Astrocyte of the cerebellum (primary cell): ENCODE measurements around the gene DHX16.

Source experiments
- DNase-seq: peaks from one replicate; pipeline ENCODE4 v3.0.0-alpha.2; 2011; ENCODE audit warnings: low read depth
- H3K4me3 ChIP-seq: 2 replicates; pipeline ENCODE4 v1.5.1; 2011; ENCODE audit warnings: mild to moderate bottlenecking, low read depth, low read length, moderate library complexity
- in situ Hi-C: cut with HindIII; loops from 2 replicates; pipeline ENCODE4 v1.10.0; 2017; ENCODE audit warnings: low sequenced_read_pairs
- TF ChIP-seq, protein P1 (sequence below): IDR thresholded peaks from 2 replicates; pipeline ENCODE4 v1.5.1; 2012; ENCODE audit warnings: low read length, low read depth, moderate library complexity, mild to moderate bottlenecking; ENCODE audit errors: missing control alignments

DHX16 gene

DNA sequence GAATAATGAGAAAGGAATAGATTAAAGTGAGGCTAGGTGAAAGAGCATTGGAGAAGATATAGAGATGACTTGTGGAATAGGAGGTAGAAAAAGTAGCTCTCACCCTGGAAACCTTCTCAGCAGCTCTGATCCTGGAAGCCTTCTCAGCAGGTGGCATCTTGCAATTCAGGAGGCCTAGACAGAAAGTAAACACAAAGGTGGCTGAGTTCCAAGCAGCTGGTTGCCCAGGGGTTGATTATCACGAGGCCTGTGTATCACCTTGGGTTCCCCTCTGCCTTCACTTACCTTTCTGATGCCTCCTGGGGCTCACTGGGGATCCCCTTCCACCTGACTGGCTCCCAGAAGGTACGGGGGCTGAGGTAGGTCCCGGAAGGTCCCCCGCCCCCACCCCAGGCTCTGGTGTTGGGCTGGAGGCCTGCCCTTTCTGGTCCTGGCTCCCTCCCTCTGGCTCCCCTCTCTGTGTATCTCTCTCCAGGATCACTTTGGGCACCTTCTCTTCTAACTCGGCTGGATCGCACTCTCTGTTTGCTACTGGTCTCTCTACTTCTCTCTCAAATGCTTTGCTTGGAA is 34.6 kb upstream of the DHX16 start:
- in situ Hi-C loops = no loop called here
- no peak overlapping the region for H3K4me3 ChIP-seq
- TF ChIP-seq, protein P1, sequence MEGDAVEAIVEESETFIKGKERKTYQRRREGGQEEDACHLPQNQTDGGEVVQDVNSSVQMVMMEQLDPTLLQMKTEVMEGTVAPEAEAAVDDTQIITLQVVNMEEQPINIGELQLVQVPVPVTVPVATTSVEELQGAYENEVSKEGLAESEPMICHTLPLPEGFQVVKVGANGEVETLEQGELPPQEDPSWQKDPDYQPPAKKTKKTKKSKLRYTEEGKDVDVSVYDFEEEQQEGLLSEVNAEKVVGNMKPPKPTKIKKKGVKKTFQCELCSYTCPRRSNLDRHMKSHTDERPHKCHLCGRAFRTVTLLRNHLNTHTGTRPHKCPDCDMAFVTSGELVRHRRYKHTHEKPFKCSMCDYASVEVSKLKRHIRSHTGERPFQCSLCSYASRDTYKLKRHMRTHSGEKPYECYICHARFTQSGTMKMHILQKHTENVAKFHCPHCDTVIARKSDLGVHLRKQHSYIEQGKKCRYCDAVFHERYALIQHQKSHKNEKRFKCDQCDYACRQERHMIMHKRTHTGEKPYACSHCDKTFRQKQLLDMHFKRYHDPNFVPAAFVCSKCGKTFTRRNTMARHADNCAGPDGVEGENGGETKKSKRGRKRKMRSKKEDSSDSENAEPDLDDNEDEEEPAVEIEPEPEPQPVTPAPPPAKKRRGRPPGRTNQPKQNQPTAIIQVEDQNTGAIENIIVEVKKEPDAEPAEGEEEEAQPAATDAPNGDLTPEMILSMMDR = no peak
- no peak for DNase-seq

DNA sequence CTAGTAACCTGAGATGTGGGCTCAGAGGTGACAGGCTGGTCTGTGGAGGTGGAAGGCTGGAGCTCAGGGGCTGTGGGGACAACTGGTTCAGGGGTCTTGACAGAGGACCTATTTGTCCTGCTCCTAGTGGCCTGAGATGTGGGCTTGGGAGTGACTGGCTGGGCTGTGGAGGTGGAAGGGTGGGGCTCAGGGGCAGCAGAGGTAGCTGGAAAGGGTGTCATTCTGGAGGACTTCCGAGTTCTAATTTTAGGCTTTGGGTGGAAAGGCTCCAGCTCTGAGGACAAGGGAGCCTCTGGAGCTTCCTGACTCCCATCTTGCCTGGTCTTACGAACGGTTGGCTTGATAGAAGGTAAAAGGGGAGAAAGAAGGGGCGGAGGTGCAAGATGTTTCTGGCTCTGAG is 32.8 kb upstream of the DHX16 start:
- no peak overlapping the region for H3K4me3 ChIP-seq
- TF ChIP-seq, protein P1 = no peak
- in situ Hi-C loops = no loop called here
- no peak for DNase-seq

DNA sequence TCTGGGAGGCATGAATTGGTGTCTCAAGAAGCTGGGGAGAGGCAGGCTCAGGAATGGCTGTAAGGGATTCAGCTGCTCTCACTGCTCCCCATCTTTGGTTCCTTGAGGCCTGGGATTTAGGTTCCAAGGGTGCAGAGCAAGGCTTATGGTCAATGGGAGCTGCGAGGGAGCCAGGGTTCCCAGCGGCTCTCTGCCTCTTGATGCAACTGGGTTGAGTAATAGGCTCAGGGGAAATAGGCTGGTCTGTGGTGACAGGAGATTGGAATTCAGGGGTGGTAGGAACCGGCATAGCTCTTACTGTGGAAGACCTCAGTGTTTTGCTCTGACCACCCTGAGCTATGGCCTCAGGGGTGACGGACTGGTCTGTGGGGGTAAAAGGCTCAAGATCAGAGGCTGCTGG is 31.0 kb upstream of the DHX16 start:
- no peak overlapping the region for H3K4me3 ChIP-seq
- in situ Hi-C loops = no loop called here
- TF ChIP-seq, protein P1 = no peak
- no peak for DNase-seq

DNA sequence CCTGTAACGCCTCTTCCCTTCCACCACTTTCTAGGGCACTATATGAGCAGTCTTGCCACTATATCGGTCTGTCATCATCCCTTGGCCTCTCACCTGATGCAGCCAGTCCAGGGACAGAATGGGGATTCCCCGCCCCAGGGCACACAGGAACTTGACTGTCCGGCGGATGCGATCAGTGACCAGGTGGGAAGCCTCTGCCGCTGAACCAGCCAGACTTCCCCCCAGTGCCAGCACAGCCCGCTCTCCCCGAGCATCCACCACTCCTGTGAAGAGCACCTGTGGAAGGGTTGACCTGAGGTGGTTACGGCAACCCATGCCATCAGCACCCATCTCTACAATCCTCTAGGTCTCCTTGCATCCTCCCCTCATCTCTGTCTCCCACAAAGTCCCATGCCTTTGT is 30.2 kb upstream of the DHX16 start:
- TF ChIP-seq, protein P1 = no peak
- no peak overlapping the region for H3K4me3 ChIP-seq
- DNase-seq = no peak
- in situ Hi-C loops = no loop called here

DNA sequence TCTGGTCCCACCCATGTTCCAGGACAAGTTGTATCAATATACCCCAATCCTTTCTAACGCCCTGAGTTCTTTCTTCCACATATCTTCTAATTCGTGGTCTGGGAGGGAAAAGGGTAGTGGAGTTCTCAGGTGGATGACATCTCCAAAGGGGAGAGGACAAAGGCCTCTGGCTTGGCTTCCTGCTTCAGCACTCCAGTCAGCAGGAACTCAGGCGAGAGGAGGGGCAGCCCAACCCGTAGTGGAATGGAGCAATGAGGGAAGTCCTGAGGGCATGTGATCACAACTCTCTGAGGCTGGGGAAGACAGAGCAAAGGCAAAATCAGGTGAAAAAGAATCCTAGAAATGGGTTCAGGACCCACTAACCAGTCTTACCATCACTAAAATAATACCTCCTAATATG is 27.5 kb upstream of the DHX16 start:
- in situ Hi-C loops = no loop called here

DNA sequence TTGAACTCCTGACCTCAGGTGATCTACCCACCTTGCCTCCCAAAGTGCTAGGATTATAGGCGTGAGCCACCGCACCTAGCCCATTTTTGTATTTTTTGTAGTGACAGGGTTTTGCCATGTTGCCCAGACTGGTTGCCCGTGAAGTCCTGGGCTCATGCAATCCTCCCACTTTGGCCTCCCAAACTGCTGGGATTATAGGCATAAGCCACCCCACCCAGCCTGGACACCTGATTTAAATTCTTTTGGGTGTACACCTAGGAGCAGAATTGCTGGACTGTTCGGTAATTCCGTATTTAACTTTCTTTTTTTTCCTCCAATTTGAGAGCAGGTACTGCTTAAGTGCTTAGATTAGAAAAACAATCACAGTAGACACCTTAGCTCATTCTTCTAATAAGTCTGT is 23.6 kb upstream of the DHX16 start:
- no peak overlapping the region for H3K4me3 ChIP-seq
- TF ChIP-seq, protein P1 = no peak
- in situ Hi-C loops = no loop called here
- DNase-seq = no peak

More for the DNA sequence above, 27.5 kb upstream of the DHX16 start:
- no peak for DNase-seq
- TF ChIP-seq, protein P1 = no peak
- no peak overlapping the region for H3K4me3 ChIP-seq
